PC-9 (cell line): Measurements from ENCODE around the gene ANKFY1.
"Not testable (repeated sequence)": the region's sequence is repeated elsewhere in the genome, so short reads cannot be mapped to it uniquely, and the experiment has no call there.

ENCODE experiments used
- CTCF ChIP-seq: fragments of 200-600 bp; sonication (generic); conservative IDR thresholded peaks from 2 replicates; pipeline ENCODE4 v1.6.1; 2017; ENCODE audit warnings: mixed run types, antibody characterized with exemption, mild to moderate bottlenecking, moderate library complexity
- EZH2 ChIP-seq: fragments of 200-600 bp; sonication (generic); IDR thresholded peaks from 2 replicates; pipeline ENCODE4 v1.8.0; 2017; ENCODE audit warnings: antibody characterized with exemption, low read depth

GRCh38 chr17:4138906-4139526 is 124.8 kb downstream of the ANKFY1 start:
- not testable (repeated sequence) for TF ChIP-seq CTCF, EZH2
